Thyroid gland (tissue), 4 donors: Measurements from ENCODE around the gene DCDC2.

Source experiments
- POLR2A ChIP-seq, 2 donors: fragments of 450-650 bp; IDR thresholded peaks; one replicate each; pipeline ENCODE4 v1.6.1; 2017; ENCODE audit warnings: antibody characterized with exemption in 2 of 2, mild to moderate bottlenecking in 2 of 2, moderate library complexity in 1 of 2
- TF ChIP-seq, protein P1 (sequence below), 6 experiments: fragments of 200-600 bp in 3 of 6; fragments of 450-650 bp in 3 of 6; sonication (generic) in 3 of 6; IDR thresholded peaks; one replicate each; pipeline ENCODE4 v1.5.1; 2016 to 2019; ENCODE audit warnings: antibody characterized with exemption in 6 of 6, mild to moderate bottlenecking in 2 of 6, inconsistent platforms in 1 of 6, moderate library complexity in 1 of 6

DNA sequence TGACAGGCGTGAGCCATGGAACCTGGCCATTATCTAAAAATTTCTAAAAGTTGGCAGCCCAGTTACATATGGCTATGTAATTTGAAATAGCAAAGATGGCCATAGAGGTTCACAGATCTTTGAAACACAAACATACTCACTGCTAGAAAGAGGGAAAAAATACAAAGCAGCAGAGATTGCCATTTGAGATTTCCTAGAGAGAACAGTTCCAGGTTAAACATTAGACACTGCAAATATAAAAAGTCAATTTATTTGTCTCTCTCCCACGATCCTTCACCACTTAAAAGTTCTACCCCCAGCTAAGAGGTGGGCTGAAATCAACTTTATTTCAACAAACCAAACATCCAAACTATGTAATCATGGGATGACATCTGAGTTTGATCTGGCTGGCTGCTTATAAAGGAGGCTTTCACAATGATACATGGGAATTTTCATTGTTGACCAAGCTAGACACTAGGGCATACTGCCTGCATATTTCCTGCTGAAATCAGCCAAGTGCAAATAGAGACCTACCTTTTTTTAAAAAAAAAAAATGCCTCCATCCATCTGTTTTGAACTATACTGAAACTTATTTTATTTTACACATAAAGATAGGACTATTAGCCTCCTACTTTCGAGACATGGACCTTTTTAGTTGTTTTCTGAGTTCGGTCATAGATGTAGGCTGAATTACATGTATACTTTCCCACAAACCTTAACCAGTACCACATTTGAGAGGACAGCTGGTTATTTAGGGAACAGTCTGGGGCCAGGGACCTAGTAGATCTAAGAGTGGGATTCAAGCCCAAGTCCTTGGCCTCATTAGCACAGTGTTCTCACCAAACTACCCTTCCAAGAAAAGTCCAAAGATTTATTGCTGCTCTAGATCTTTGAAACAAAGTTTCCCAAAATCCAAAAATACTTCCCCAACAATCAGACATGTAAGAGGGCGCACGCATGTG, 16.6 kb downstream of the DCDC2 start:
- TF ChIP-seq, protein P1, sequence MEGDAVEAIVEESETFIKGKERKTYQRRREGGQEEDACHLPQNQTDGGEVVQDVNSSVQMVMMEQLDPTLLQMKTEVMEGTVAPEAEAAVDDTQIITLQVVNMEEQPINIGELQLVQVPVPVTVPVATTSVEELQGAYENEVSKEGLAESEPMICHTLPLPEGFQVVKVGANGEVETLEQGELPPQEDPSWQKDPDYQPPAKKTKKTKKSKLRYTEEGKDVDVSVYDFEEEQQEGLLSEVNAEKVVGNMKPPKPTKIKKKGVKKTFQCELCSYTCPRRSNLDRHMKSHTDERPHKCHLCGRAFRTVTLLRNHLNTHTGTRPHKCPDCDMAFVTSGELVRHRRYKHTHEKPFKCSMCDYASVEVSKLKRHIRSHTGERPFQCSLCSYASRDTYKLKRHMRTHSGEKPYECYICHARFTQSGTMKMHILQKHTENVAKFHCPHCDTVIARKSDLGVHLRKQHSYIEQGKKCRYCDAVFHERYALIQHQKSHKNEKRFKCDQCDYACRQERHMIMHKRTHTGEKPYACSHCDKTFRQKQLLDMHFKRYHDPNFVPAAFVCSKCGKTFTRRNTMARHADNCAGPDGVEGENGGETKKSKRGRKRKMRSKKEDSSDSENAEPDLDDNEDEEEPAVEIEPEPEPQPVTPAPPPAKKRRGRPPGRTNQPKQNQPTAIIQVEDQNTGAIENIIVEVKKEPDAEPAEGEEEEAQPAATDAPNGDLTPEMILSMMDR (IDR thresholded peaks at IDR 0.05): no peak
- no peak for TF ChIP-seq POLR2A (IDR thresholded peaks at IDR 0.05)
